HG03060 (cell line): ENCODE measurements around the gene SPTAN1.

Experiments
- ATAC-seq: cut with Tn5 transposase; IDR thresholded peaks from one replicate; pipeline ENCODE4 v1.9.1; 2021; ENCODE audit warnings: low read depth, moderate number of reproducible peaks; ENCODE audit not compliant: unreplicated experiment

The SPTAN1 gene

DNA sequence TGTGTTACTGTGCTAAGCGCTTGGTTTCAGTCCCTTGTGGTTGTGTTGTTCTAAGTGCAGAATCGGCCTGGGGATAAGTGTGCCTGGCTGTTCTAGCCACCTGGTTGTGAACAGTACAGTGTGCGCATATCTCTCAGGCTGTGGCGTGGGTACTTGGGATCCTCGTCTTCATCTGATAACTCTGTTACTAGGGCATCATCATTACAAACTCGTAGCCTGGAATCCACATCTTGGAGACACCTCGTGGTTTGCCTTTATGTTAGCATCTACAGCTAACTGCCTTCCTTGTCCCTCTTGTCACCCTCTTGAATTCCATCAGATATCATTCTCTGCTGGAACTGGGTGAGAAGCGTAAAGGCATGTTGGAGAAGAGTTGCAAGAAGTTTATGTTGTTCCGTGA, 41.5 kb downstream of the SPTAN1 start:
- ATAC-seq, result no peak

DNA sequence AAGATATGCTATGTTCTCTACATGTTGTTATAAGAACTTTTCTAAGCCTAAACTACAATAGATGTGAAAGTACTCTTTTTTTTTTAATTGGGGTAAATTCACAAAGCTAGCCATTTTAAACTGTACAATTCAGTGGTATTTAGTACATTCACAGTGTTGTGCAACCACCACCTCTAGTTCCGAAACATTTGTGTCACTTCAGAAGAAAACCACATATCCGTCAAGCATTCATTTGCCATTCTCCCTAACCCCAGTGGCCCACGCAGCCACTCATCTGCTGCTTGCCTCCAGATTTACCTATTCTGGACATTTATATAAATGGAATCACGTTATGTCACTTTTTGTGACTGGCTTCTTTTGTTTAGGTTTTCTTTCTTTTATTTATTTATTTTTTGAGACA, 43.1 kb downstream of the SPTAN1 start:
- no peak for ATAC-seq

DNA sequence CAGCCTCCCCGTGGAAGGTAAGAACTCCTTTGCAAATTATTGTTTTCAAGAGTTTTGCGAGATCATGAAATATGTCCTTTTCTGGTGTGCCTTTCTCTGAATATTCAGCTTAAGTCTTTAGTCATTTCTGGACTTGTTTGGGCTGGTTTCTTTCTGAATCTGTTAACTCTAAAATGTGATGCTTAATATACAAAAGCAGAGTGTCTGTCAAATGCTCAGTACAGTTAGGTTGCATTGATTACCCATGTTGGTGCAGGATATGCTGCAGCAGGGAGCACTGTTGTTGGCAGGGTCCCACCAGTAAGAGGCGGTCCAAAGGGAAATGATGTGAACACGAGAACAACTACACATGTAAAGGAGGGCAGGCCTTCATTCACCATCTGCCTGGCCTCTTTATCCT, 47.7 kb downstream of the SPTAN1 start:
- no peak for ATAC-seq

DNA sequence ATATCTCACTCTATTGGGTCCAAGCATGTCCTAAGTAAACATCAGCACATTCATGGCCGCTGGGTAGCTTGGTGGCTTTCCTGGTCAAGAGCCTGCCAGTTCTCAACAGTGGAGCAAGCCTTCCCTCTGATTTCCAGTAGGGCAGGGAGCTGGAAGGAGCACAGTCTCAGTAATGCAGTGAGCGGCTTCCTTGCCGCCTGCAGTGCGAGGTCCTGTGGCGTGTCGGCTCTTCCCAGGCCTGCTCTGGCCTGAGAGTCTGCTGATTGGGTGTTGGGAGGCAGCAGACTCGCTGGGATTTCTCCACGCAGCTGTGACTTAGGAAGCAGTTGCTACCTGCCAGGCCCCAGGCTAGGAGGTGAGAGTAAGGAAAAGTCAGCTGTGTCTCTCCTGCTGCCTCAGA, 51.3 kb downstream of the SPTAN1 start:
- no peak for ATAC-seq

DNA sequence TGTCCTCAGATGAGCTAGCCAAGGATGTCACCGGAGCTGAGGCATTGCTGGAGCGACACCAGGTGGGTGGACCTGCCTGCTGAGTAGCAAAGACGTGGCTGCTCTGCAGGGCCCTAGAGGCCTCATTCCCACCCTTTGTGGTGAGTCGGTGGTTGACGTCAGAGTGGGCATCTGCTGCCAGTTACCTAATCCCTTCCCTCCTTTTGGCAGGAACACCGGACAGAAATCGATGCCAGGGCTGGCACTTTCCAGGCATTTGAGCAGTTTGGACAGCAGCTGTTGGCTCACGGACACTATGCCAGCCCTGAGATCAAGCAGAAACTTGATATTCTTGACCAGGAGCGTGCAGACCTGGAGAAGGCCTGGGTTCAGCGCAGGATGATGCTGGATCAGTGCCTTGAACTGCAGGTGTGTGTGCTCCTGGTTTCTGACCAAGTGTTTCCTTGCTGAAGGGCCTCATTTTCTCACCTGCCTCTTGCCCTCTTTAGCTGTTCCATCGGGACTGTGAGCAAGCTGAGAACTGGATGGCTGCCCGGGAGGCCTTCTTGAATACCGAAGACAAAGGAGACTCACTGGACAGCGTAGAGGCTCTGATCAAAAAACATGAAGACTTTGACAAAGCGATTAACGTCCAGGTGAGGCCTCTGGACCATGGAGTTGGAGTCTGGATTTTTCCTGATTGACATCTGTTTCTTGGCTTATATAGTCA, 55.4 kb downstream of the SPTAN1 start:
- ATAC-seq, result no peak

DNA sequence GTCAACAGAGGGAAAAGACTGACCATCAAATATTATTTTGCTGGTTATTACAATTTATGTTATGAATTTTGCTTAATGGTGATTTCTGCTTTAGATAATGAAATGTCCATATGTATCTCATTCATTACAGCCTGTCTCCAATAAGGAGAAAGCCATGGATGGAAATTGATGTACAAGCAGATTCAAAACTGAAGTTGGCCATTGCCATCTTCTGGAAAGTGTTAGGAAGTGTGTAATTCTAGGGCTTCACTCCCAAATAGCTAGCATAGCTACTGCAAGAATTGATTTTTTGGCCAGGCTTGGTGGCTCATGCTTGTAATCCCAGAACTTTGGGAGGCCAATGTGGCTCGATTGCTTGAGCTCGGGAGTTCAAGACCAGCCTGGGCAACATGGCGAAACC, 58.5 kb downstream of the SPTAN1 start:
- ATAC-seq, result no peak

DNA sequence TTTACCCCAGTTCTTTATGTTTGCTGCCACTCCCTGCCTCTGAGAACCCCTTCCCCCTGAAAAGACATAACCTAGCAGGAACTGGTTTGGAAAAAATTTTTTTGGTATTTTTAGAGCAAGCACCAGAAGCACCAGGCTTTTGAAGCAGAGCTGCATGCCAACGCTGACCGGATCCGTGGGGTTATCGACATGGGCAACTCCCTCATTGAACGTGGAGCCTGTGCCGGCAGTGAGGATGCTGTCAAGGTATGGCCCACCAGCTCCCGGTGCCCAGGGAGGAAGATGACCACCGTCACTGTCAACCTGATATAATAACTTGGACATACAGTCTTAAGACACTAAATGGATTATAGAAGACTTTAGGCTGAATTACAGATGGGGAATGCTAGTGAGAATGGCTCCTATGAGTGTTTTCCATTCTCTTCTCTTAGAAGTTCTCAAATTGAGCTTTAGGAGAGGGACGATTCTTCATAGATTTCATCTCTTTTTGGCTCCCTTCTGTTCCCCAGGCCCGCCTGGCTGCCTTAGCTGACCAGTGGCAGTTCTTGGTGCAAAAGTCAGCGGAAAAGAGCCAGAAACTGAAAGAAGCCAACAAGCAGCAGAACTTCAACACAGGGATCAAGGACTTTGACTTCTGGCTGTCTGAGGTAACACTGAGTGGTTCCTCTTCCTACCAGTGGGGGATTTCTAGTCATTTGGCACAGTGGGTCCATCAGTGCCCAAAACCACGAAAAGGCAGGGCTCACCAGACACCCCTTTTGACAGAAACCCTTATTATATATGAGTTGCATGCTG, 59.4 kb downstream of the SPTAN1 start:
- no peak for ATAC-seq

DNA sequence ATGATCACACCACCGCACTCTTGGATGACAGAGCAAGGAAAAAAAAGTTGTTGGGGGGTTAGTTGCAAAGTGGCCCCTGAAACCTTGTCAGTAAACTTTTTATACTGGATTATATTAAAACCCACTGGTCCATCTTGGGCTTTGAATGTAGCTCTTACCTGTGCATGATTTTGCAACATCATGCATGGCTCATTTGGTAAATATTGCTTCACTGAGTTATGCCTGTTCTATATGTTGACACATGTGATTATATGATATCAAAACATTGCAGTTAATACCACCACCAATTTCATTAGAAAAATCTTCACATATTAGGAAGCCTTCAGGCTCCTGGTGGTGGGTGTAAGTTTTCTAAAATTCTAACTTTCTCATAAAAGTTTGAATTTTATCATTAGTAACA, 62.3 kb downstream of the SPTAN1 start:
- no peak for ATAC-seq

DNA sequence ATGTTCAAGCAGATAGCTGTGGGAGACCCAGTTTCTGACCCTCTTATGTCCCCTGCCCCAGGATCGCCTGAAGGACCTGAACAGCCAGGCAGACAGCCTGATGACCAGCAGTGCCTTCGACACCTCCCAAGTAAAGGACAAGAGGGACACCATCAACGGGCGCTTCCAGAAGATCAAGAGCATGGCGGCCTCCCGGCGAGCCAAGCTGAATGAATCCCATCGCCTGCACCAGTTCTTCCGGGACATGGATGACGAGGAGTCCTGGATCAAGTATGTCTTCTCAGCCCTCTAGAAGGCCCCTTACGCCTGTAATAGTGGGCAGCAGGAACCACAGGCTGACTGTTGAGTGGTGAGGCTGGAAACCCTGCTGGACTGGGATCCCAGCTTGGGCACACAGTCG, 63.2 kb downstream of the SPTAN1 start:
- no peak for ATAC-seq

DNA sequence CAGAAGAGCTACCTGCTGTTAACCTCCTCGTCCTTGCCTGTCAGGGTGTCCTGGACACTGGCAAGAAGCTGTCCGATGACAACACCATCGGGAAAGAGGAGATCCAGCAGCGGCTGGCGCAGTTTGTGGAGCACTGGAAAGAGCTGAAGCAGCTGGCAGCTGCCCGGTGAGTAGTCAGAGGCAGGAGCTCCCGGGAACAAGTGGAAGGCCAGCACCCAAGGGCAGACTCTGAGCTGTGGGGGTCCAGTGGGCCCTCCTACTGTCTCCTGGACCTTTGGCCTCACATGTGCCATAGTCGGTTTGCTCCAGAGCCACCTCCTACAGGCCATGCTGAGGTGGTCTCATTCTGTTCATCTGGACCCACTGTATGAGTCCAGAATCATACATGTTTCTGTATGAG, 65.6 kb downstream of the SPTAN1 start:
- ATAC-seq, result no peak

DNA sequence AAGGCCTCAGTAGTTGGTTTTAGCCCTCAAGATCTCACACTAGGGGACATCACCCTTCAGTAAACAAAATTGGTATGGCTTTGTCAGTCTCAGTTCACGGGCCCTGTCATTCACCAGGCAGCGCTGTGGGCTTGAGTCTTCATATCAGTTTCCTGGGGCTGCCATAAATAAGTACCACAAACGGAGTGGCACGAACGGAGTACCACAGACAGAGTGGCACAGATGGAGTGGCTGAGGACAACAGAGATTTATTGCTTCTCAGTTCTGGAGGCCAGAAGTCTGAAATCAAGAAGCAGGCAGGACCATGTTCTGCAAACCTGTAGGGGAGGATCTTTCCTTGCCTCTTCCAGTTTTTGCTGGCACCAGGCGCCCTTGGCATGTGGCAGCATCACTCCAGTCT, 66.7 kb downstream of the SPTAN1 start:
- no peak for ATAC-seq

DNA sequence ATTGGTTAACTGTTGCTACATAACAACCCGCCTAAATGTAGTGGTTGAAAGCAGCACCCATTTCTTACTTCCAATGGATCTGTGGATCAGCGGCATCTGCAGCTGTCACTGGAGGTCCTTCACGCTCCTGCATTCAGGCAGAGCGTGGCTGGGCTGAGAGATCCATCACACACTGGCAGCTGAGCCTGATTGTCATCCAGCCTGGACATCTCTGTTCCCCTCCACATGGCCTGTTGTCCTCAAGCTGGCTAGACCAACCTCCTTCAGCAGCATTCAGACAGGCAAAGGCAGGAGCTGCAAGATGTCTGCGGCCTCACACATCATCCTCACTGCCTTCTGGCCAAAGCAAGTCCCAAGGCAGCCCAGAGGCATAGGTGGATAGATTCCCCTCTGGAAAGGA, 67.4 kb downstream of the SPTAN1 start:
- no peak for ATAC-seq

DNA sequence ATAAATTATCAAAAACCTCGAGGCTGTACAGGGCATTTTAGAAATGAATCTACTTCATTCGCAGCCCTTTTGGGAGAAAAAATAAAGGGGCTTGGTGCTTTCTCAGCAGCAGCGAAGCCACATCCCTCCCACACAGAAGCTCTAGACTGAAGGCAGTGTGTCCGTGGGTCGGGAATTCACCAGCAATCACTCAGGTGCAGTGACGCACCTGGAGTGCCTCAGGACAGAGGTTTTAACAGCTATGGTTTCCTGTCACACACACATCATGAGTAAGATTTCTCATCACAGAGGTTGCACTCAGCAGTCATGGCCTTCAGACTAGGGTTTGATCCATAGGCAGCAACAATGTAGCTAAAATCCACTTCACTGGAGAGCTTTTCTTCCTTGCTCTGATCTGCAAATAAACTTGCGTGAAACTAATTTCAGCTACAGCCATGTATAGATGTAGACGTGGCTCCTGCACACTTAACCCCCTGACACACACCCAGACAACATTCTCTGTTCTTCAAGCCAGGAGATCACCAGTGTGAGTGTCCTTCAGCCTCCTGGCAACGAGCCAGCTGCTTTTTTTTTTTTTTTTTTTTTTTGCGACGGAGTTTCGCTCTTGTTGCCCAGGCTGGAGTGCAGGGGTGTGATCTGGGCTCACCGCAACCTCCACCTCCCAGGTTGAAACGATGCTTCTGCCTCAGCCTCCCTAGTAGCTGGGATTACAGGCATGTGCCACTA, 69.5 kb downstream of the SPTAN1 start:
- ATAC-seq, result no peak

DNA sequence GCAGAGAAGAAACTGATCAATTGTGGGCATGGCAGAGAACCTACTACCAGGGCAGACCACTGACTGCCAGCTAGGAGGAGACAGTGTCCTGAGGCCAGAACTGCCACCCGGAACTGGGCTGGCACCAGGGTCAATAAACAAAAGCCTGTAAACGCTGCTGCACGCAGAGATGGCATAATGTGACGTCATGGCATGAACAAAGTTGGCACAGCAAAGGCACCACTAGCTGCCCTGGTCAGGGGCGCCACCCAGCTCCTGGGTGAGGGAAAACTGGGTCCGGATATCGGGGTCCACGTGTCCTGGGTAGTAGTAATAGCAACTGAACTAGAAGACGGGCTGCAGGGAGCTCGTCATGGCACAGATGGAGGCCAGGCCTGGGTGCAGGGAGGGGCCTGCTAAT, 72.2 kb downstream of the SPTAN1 start:
- no peak for ATAC-seq

DNA sequence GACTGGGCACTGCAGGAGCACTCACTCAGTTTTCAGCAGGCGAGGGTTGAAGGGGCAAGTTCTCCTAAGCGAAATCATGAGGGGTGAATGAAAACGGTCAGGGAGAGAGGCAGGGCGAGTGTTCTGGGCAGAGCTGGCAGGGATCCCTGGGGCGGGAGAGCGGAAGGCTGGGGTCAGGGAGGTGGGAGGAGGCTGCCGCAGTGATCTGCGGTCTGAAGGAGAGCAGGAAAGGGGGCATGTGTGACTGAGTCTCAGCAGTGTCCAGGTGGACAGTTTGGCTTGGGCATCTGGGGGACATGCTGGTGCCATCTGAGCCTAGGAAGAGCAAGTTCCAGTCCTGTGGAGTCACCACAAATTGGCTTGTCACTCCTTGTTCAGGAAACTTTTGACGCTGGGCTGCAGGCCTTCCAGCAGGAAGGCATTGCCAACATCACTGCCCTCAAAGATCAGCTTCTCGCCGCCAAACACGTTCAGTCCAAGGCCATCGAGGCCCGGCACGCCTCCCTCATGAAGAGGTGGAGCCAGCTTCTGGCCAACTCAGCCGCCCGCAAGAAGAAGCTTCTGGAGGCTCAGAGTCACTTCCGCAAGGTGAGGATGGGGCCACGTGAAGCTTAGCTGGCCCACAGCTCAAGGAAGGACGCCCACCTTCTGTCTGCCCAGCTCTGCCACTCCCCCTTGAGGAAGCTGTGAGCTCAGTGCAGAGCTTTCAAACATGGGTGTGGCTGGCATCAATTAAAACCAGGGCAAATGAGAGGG, 73.2 kb downstream of the SPTAN1 start:
- ATAC-seq, result no peak

DNA sequence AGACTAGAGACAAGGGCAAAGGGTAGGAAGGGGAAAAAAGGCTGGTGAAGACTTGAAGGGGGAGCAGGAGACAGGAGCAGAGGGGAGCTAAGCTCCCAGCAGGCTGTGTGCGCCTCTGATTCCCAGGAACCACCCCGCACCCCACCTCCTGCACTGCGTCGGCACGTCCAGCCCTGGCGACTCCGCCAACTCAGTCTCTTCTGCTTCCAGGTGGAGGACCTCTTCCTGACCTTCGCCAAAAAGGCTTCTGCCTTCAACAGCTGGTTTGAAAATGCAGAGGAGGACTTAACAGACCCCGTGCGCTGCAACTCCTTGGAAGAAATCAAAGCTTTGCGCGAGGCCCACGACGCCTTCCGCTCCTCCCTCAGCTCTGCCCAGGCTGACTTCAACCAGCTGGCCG, 73.8 kb downstream of the SPTAN1 start:
- no peak for ATAC-seq

DNA sequence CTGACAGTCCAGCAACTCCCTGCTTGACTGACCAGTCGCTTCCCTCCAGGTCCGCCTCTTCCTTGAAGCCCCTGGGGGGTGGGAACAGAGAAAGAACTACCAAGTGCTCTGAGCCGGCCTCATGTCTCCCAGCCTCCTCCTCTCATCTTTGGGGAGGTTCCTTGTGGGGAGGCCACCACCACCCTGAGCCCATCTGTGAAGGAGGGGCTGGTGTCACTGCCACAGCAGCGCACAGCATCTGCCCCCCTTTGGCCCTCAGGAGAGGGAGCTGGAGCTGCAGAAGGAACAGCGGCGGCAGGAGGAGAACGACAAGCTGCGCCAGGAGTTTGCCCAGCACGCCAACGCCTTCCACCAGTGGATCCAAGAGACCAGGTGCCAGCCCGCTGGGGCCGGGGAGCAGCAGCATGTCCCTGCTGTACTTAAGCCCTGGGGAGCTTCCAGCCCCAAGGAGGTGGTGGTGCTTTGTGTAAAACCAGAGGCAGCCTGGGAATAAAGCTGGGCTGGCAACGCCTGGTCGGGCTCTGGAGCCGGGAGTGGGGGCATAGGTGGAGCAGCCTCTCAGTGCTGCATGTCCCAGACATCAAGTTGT, 74.8 kb downstream of the SPTAN1 start:
- ATAC-seq, result no peak

DNA sequence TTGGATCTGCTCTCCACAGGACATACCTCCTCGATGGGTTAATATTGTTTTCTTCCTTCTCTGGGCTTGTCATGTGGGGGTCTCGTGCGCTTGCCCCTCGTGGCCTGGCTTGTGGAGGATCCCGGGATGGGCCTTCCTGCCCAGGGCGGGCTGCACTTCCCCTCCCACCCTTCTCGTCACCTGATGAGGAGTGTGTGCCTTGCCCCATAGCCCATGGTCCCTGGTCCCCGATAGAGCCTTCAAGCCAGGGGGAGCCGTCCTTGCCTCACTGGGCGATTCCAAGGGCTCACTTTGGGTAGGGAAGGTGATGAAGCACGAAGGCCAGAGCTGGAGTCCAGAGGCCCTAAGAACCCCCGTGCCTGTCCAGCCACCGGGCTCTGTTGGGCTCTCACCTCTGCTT, 75.5 kb downstream of the SPTAN1 start:
- no peak for ATAC-seq

DNA sequence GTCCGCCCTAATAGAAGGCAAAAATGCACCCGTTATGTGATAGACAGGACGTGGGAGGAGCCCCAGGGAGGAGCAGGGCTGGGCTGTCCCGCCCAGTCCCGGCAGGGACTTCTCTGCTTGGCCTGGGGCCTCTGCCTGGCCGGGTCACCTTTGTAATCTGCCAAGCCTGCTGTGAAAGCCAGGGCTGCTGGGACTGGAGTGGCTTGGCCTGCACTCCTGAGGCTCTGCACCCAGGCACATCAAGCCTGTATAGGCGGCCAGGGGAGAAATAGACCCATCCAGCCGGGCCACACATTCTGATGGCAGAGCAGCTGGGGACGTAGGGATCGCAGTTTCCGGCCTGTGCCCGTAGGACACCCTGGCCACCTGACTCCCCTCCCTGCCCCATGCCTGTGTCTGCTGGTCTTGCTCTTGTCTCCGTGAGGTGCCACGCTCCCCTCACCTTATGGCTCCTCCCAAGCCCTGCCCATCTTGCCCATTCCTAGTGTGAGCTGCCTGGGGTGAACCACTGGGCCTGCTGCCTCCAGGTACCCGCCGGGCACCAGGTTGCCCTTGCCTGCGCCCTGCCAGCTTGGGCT, 76.2 kb downstream of the SPTAN1 start:
- no peak for ATAC-seq

DNA sequence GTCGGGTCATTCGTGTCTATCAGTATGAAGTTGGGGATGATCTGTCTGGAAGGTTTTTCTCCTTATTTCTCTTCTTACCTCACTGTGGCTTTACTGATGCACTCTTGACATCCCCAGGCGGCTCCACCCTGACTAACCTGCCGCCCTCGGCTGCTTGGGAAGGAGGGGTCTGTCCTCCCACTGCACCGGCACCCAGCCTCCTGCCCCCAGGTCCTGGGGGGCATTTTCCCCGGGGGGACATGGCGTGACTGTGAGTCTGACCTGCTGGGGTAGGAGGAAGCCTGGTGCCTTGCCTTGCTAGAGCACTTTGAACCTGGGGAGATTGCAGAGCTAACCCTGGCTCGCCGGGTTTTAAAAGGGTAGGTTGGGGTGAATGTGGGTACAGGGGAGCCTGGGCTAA, 76.7 kb downstream of the SPTAN1 start:
- no peak for ATAC-seq
